HG03159 (cell line): ENCODE results near the gene SNX2.

Experiments used
- ATAC-seq: cut with Tn5 transposase; IDR thresholded peaks from one replicate; pipeline ENCODE4 v1.9.1; 2021; ENCODE audit warnings: mild to moderate bottlenecking, moderate library complexity; ENCODE audit not compliant: unreplicated experiment

The SNX2 gene

DNA sequence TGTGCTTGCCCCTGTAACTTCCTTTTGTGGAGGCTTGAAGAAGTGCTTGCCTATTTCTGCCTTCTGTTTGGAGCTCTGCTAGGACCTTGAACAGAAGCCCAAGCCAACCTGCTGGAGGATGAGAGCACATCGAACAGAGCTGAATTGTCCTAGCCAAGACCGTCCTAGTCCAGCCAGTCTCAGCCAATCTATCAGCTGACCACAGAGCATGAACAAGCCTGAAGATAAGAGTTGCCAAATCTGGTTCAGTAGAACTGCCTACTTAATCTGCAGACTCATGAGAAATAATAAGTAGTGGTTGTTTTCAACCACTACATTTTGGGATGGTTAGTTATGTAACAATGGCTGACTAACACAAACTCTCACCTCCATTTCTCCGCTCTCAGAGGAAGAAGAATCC lies 4.4 kb upstream of the SNX2 start:
- ATAC-seq: no peak

- no peak for ATAC-seq
These were observed 2.4 kb upstream of the SNX2 start for GRCh38 chr5:122772446-122772845.

DNA sequence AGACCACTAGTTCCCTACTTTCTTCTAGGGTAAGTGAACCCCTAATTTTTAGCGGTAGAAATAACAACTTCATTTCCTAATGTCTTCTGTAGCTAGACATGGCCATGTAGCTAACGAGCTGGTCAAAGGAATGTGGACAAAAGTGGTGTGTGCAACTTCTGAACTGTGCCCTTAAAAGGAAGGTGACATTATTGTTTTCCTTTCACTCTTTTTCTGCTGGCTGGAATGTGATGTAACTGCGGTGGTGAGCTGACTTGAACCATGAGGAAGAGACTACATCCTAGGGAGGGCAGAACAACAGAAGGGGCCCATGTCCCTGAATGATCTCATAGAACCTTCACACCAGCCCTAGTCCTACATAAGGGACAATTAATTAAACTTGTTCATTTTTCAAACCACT lies 1.3 kb upstream of the SNX2 start:
- ATAC-seq: no peak

DNA sequence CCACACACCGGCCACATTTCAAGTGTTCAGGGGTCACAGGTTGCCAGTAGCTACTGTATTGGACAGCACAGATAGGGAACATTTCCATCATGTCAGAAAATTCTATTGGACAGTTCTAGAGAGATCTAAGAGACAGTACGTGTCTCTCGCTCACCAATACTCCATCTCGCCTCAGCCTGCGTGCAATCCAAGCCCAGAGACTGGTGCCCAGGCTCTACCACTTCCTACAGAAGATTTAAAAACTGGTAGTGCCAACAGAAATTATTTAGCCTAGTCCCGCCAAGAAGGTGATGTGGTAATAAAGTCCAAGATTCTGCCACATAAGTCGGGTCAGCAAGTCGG lies 390 bp upstream of the SNX2 start:
- ATAC-seq: peak; percentile 18

- no peak for ATAC-seq
These were observed 966 bp downstream of the SNX2 start for GRCh38 chr5:122775550-122776542.

GRCh38 chr5:122778157-122778556 lies 3.3 kb downstream of the SNX2 start:
- no peak for ATAC-seq

DNA sequence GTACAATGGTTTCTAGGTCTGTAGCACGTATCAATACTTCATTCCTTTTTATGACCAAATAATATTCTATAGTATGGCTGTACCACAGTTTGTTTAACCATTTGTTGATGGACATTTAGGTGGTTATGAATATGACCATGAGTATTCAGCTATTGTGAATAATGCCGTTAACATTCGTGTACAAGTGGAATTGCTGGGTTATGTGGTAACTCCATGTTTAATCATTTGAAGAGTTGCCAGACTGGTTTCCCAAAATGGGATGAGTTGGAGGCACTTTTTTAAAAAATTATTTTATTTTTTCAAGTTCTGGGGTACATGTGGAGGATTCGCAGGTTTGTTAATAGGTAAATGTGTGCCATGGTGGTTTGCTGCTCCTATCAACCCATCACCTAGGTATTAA lies 4.6 kb downstream of the SNX2 start:
- ATAC-seq: no peak

GRCh38 chr5:122780296-122780695 lies 5.4 kb downstream of the SNX2 start:
- ATAC-seq: no peak

DNA sequence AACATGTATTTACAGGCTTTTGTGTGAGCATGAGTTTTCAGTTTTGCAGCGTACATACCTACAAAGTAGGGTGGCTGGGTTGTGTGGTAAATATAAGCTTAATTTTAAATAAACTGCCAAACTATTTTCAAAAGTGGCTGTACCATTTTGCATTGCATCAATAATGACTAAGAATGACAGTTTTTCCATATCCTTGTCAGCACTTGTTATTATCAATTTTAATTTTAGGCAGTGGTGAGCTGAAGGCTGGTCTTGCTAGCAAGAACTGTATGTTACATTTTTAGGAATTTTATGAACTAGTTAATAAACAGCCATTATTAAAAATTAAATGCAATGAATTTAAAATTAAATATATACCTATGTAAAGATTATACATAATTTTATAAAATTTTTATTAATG lies 6.6 kb downstream of the SNX2 start:
- ATAC-seq: no peak

DNA sequence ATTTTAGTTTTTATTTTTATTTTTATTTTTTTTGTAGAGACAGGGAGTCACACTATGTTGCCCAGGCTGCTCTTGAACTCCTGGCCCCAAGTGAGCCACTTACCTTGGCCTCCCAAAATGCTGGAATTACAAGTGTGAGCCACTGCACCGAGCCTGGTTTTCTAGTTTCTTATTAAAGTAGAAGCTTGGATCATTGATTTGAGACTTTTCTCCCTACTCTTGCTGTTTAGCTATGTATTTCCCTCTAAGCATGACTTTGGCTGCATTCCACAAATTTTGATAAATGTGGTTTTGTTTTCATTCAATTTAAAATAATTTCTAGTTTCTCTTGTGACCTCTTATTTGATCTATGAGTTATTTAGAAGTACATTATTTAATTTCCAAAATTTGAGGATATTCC lies 10.4 kb downstream of the SNX2 start:
- ATAC-seq: no peak

GRCh38 chr5:122788371-122788770 lies 13.5 kb downstream of the SNX2 start:
- ATAC-seq: no peak

DNA sequence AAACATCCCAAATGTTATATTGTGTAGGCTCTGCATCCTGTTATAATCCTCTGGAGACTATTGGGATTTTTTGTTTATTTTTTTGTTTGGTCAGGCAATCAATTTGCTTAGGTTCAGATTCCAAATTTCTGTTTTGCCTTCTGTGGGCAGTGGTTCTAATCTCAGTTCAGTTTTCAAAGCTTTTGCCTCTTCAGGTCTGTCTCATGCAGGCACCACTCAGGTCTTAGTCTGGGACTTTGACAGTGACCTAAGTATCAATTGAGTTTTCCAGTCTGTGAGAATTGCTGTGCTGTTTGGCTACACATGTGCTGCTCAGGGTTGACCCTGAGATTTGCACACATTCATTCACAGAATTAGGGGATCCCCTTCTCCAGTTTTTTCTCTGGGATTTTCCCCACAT lies 14.1 kb downstream of the SNX2 start:
- ATAC-seq: no peak

GRCh38 chr5:122789461-122790171 lies 14.7 kb downstream of the SNX2 start:
- no peak for ATAC-seq

DNA sequence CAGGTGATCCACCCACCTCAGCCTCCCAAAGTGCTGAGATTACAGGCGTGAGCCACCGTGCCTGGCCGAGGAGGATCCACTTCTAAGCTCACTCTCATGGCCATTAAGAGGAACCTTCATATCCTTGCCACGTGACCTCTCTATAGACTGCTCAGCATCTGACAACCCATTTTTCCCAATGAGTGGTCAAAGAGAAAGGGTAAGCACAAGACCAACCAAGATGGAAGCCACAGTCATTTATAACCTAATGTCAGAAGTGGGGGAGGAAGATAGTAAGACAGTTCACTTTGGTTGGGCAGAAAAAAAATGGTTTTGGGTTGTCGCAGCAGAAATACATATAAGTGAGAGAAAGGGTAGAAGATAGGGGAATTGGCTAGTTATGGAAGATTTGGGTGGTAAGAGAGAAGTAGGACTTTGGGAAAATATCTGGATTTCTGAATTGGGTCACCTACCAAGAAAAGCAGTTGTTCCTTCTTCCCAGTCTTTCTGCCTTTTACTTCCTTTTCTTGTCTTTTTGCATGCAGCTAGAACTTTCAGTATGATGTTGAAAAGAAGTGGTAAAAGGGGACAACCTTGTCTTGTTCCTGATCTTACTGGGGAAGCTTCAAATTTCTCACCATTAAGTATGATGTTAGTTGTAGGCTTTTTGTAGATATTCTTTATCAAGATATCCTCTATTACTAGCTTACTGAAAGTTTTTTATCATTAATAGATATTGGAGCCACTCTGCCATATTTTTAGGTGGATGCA lies 15.6 kb downstream of the SNX2 start:
- ATAC-seq: no peak

- ATAC-seq: no peak
These were observed 30.6 kb downstream of the SNX2 start for GRCh38 chr5:122805481-122805880.

DNA sequence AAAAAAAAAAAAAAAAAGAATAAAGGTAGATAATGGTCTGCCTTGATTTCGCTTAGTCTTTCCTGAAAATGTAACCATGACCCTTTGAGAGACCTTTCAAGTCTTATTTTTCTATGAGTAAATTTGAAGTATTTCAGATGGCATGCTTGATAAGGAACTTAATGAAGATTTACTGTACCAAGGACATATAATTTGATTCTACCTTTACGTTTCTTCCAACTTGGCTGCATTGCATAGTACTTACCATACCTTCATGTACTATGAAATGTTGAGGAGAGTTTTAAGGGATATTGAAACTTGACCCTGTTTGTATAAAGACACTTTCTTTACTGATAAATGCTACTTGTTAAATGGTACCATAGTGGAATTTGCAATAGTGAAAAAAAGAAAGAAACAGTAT lies 35.5 kb downstream of the SNX2 start:
- ATAC-seq: no peak

DNA sequence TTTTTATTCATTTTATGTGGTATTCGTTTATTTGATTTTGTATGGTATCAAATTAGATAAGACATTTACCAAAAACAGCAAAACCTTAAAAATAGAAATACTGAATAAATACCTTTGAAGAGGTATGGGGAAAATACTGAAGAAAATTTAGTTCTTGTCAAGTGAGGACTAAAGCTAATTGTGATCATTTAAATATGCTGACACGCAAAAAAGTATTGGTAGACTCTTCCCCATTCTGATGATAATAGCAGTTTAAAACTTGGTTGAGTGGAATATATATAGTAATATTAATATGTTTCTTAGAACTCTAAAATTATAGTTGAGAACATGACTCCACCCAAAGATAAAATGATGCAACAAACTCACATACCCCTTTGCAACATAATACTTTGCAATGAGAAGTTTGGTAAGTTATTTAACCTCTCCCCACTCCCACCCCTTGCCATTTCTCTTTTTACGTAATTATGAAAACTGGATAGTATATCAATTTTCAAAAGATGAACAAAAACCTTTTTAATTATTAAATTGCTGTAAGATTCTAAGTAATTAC lies 40.4 kb downstream of the SNX2 start:
- no peak for ATAC-seq

DNA sequence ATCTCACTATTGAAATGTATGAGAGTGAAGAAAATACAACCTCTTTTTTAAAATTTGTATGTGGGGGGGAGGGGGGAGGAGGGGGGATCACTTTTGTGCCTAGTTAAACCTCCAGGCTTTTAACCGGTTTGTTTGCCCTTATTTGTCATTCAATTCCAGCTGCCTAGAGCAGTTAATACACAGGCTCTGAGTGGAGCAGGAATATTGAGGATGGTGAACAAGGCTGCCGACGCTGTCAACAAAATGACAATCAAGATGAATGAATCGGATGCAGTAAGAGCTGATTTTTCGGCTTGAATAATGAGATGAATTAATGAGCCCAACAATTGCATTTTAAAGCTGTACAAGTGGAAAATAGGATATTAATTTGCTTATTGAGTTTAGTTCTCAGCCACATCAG lies 41.9 kb downstream of the SNX2 start:
- no peak for ATAC-seq

DNA sequence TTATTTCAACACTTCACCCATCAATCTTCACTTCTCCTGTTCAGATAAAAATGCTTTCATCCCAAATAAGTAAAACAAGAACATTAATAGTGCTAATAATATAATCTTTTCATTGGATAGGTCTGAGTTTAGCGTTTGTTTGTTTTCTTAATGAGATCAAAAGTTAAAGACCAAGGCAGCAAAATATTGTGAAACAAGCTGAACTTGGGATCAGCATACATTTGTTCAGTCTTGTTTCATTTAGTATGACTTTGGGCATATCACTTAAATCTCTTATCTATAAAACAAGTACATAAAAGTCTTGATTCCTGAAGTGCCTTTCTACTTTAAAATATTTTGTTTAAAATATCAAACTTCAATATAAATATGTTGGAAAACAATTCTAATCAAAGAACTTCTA lies 57.1 kb downstream of the SNX2 start:
- ATAC-seq: no peak

- ATAC-seq: no peak
These were observed 60.8 kb downstream of the SNX2 start for GRCh38 chr5:122835681-122836080.

GRCh38 chr5:122836947-122837346 lies 62.1 kb downstream of the SNX2 start:
- ATAC-seq: no peak
